Measurements from ENCODE around the gene PRF1.
"Not testable (repeated sequence)": the region's sequence is repeated elsewhere in the genome, so short reads cannot be mapped to it uniquely, and the experiment has no call there.

- not testable (repeated sequence) for TF ChIP-seq CTCF, POLR2AphosphoS5 (IDR thresholded peaks at IDR 0.05)
Measured at GRCh38 chr10:70634515-70634914, 32.0 kb upstream of the PRF1 start.
